MM.1S (cell line): ENCODE results near the gene TMC4.

Experiments
- DNase-seq: peaks from one replicate; pipeline ENCODE4 v3.0.0-alpha.2; 2015
- H2AFZ ChIP-seq: fragments of 300-600 bp; sonication (generic); 2 replicates; pipeline ENCODE4 v1.6.0; 2016; ENCODE audit warnings: antibody characterized with exemption, low read length
- H3F3A ChIP-seq: fragments of 300-600 bp; sonication (generic); 2 replicates; pipeline ENCODE4 v1.6.1; 2016; ENCODE audit warnings: mild to moderate bottlenecking, antibody characterized with exemption, low read length, moderate library complexity, mixed read lengths; ENCODE audit not compliant: insufficient read depth
- H3K27ac ChIP-seq: fragments of 300-600 bp; sonication (generic); 2 replicates; pipeline ENCODE4 v1.5.1; 2016; ENCODE audit warnings: mild to moderate bottlenecking, low read length
- H3K27me3 ChIP-seq: fragments of 300-600 bp; sonication (generic); replicated peaks from 2 replicates; pipeline ENCODE4 v1.6.0; 2016; ENCODE audit warnings: low read length; ENCODE audit not compliant: insufficient read depth
- H3K36me3 ChIP-seq: fragments of 300-600 bp; sonication (generic); replicated peaks from 2 replicates; pipeline ENCODE4 v1.6.1; 2016; ENCODE audit warnings: mild to moderate bottlenecking, low read length, mixed read lengths; ENCODE audit not compliant: insufficient read depth
- H3K4me1 ChIP-seq: fragments of 300-600 bp; sonication (generic); 2 replicates; pipeline ENCODE4 v1.6.1; 2016; ENCODE audit warnings: low read length, mixed read lengths
- H3K4me2 ChIP-seq: fragments of 300-600 bp; sonication (generic); 2 replicates; pipeline ENCODE4 v1.6.0; 2016; ENCODE audit warnings: low read depth, low read length
- H3K4me3 ChIP-seq: fragments of 300-600 bp; sonication (generic); 2 replicates; pipeline ENCODE4 v1.5.1; 2016; ENCODE audit warnings: low read length, mixed read lengths
- H3K79me2 ChIP-seq: fragments of 300-600 bp; sonication (generic); 2 replicates; pipeline ENCODE4 v1.6.1; 2016; ENCODE audit warnings: mixed run types, low read length, mixed read lengths
- H3K9ac ChIP-seq: fragments of 300-600 bp; sonication (generic); 2 replicates; pipeline ENCODE4 v1.6.1; 2016; ENCODE audit warnings: low read length, mixed read lengths
- H3K9me2 ChIP-seq: fragments of 300-600 bp; sonication (generic); replicated peaks from 2 replicates; pipeline ENCODE4 v1.6.1; 2016; ENCODE audit warnings: mild to moderate bottlenecking, low read length, mixed read lengths; ENCODE audit not compliant: insufficient read depth
- H3K9me3 ChIP-seq: fragments of 300-600 bp; sonication (generic); replicated peaks from 2 replicates; pipeline ENCODE4 v1.6.1; 2016; ENCODE audit warnings: mild to moderate bottlenecking, low read length, mixed read lengths; ENCODE audit not compliant: insufficient read depth
- H4K20me1 ChIP-seq: fragments of 300-600 bp; sonication (generic); 2 replicates; pipeline ENCODE4 v1.6.1; 2016; ENCODE audit warnings: mild to moderate bottlenecking, low read length, moderate library complexity, mixed read lengths; ENCODE audit not compliant: insufficient read depth
- CTCF ChIP-seq: fragments of 300-600 bp; sonication (generic); IDR thresholded peaks from 2 replicates; pipeline ENCODE4 v1.5.1; 2016; ENCODE audit warnings: antibody characterized with exemption, low read length, mixed read lengths
- EZH2 ChIP-seq: fragments of 300-600 bp; sonication (generic); optimal IDR thresholded peaks from 2 replicates; pipeline ENCODE3; 2017; ENCODE audit warnings: low read depth, mild to moderate bottlenecking, antibody characterized with exemption, low read length, mixed read lengths
- EZH2phosphoT487 ChIP-seq: fragments of 300-600 bp; sonication (generic); IDR thresholded peaks from 2 replicates; pipeline ENCODE4 v1.6.1; 2018; ENCODE audit warnings: antibody characterized with exemption, low read length

The TMC4 gene

GRCh38 chr19:54190503-54191010 lies 17.6 kb upstream of the TMC4 start:
- peaks cover 14% of the 10 kb centered on the region for H3K4me1 ChIP-seq
- peak overlapping the region; percentile 79 for H3K4me3 ChIP-seq
- H3K36me3 ChIP-seq: no peaks in the 10 kb centered on the region
- H4K20me1 ChIP-seq: no peaks in the 10 kb centered on the region
- peak overlapping the region; percentile 92 for H3K9ac ChIP-seq
- H3K4me2 ChIP-seq: peak overlapping the region; percentile 96; the same call in 1 of the 2 replicates
- no peaks in the 10 kb centered on the region for H3K9me2 ChIP-seq
- peaks cover 30% of the 10 kb centered on the region for H3K79me2 ChIP-seq
- H2AFZ ChIP-seq: peak overlapping the region; percentile 79
- peak; percentile 99 for DNase-seq
- H3F3A ChIP-seq: no peaks in the 10 kb centered on the region
- H3K9me3 ChIP-seq: no peaks in the 10 kb centered on the region
- TF ChIP-seq EZH2 (no peak), CTCF (no peak), EZH2phosphoT487 (no peak)
- peak overlapping the region; percentile 94 for H3K27ac ChIP-seq
- no peaks in the 10 kb centered on the region for H3K27me3 ChIP-seq

- TF ChIP-seq EZH2phosphoT487 (no peak), CTCF (no peak), EZH2 (no peak)
- Histone ChIP-seq H4K20me1 (no peaks in the 10 kb centered on the region), H3F3A (no peaks in the 10 kb centered on the region), H3K27ac (peak overlapping the region; percentile 94), H3K4me1 (peaks cover 14% of the 10 kb centered on the region), H3K36me3 (no peaks in the 10 kb centered on the region), H3K4me2 (peak overlapping the region; percentile 71; the same call in 1 of the 2 replicates), H3K27me3 (no peaks in the 10 kb centered on the region), H3K9me3 (no peaks in the 10 kb centered on the region), H3K9ac (peak overlapping the region; percentile 92), H2AFZ (peak overlapping the region; percentile 22; the same call in 1 of the 2 replicates), H3K9me2 (no peaks in the 10 kb centered on the region), H3K79me2 (peaks cover 30% of the 10 kb centered on the region), H3K4me3 (peak overlapping the region; percentile 79)
- peak; percentile 100 for DNase-seq
Observed at GRCh38 chr19:54189735-54190502, 17.0 kb upstream of the TMC4 start.

GRCh38 chr19:54189145-54189734 lies 16.3 kb upstream of the TMC4 start, which contains the start of gene MBOAT7:
MBOAT7 (minus strand) TSS chr19:54189580; CDS start chr19:54188508, 1,072 bp downstream.
- peak within 1 kb of the TSS; percentile 94 for H3K27ac ChIP-seq

More at GRCh38 chr19:54189145-54189734, 16.3 kb upstream of the TMC4 start, which contains the start of gene MBOAT7:
- TF ChIP-seq CTCF: peak; percentile 42
- no peak for TF ChIP-seq EZH2
- H3K4me3 ChIP-seq: peak within 1 kb of the TSS; percentile 79
- DNase-seq: peak; percentile 78
- H3F3A ChIP-seq: no peaks in the 10 kb centered on the region
- H3K79me2 ChIP-seq: peaks cover 30% of the 10 kb centered on the region
- peaks cover 14% of the 10 kb centered on the region for H3K4me1 ChIP-seq
- H3K4me2 ChIP-seq: peak within 1 kb of the TSS; percentile 71
- H3K9me3 ChIP-seq: no peaks in the 10 kb centered on the region
- H3K9me2 ChIP-seq: no peaks in the 10 kb centered on the region
- H3K36me3 ChIP-seq: no peaks in the 10 kb centered on the region
- H3K9ac ChIP-seq: peak within 1 kb of the TSS; percentile 92
- peak within 1 kb of the TSS; percentile 73 for H2AFZ ChIP-seq
- H3K27me3 ChIP-seq: no peaks in the 10 kb centered on the region
- H4K20me1 ChIP-seq: no peaks in the 10 kb centered on the region
